C4-2B (cell line): ENCODE data around the gene HES2.
"Not testable (repeated sequence)": the region's sequence is repeated elsewhere in the genome, so short reads cannot be mapped to it uniquely, and the experiment has no call there.

ENCODE experiments used
- H3K27ac ChIP-seq: fragments of 450-650 bp; 2 replicates; pipeline ENCODE4 v1.5.1; 2017
- CTCF ChIP-seq: fragments of 450-650 bp; conservative IDR thresholded peaks from 2 replicates; pipeline ENCODE4 v1.5.1; 2017; ENCODE audit warnings: mild to moderate bottlenecking
- ZFX ChIP-seq: fragments of 450-650 bp; IDR thresholded peaks from 2 replicates; pipeline ENCODE4 v1.6.1; 2017

HES2 gene

GRCh38 chr1:6373961-6374720, 45.6 kb downstream of the HES2 start:
- no peak for TF ChIP-seq ZFX
- TF ChIP-seq CTCF, result no peak
- H3K27ac ChIP-seq, result peak overlapping the region; percentile 2; the same call in 1 of the 2 replicates

GRCh38 chr1:6372236-6372635, 47.5 kb downstream of the HES2 start:
- H3K27ac ChIP-seq, result not testable (repeated sequence)

GRCh38 chr1:6370006-6370405, 49.7 kb downstream of the HES2 start:
- no peak overlapping the region for H3K27ac ChIP-seq
- TF ChIP-seq CTCF (no peak), ZFX (no peak)

GRCh38 chr1:6367381-6368012, 52.2 kb downstream of the HES2 start:
- H3K27ac ChIP-seq, result no peak overlapping the region
- no peak for TF ChIP-seq ZFX
- no peak for TF ChIP-seq CTCF

- TF ChIP-seq CTCF (no peak), ZFX (no peak)
- no peak overlapping the region for H3K27ac ChIP-seq
These were observed 54.7 kb downstream of the HES2 start for GRCh38 chr1:6365047-6365446.

GRCh38 chr1:6363085-6363884, 56.4 kb downstream of the HES2 start:
- H3K27ac ChIP-seq, result not testable (repeated sequence)
- peak; percentile 86 for TF ChIP-seq CTCF
